Hepatocyte (in vitro differentiated cells): ENCODE data around the gene EREG. TPM values are rescaled to one million over a fixed set of nuclear protein-coding genes. Genes with fewer than 3 reads are reported as not detected.

Experiments used
- DNase-seq: peaks from one replicate; pipeline ENCODE4 v3.0.0-alpha.2; 2016; ENCODE audit warnings: low spot score
- H2AFZ ChIP-seq: fragments of 200-600 bp; sonication (generic); 2 replicates; pipeline ENCODE4 v1.6.0; 2016; ENCODE audit warnings: antibody characterized with exemption, mild to moderate bottlenecking
- H3K27ac ChIP-seq: fragments of 200-600 bp; sonication (generic); 2 replicates; pipeline ENCODE4 v1.5.1; 2016; ENCODE audit warnings: mild to moderate bottlenecking
- H3K27me3 ChIP-seq: fragments of 200-600 bp; sonication (generic); 2 replicates; pipeline ENCODE4 v1.6.1; 2016
- H3K36me3 ChIP-seq: fragments of 200-600 bp; sonication (generic); replicated peaks from 2 replicates; pipeline ENCODE4 v1.5.1; 2016; ENCODE audit warnings: low read depth; ENCODE audit not compliant: insufficient read depth
- H3K4me1 ChIP-seq: fragments of 200-600 bp; sonication (generic); 2 replicates; pipeline ENCODE4 v1.5.1; 2016; ENCODE audit warnings: mild to moderate bottlenecking, moderate library complexity; ENCODE audit not compliant: insufficient read depth
- H3K4me2 ChIP-seq: fragments of 200-600 bp; sonication (generic); 2 replicates; pipeline ENCODE4 v1.6.0; 2016
- H3K4me3 ChIP-seq: fragments of 200-600 bp; sonication (generic); 2 replicates; pipeline ENCODE4 v1.5.1; 2016; ENCODE audit warnings: mild to moderate bottlenecking
- H3K79me2 ChIP-seq: fragments of 200-600 bp; sonication (generic); 2 replicates; pipeline ENCODE4 v1.6.0; 2017; ENCODE audit warnings: mild to moderate bottlenecking
- H3K9me2 ChIP-seq: fragments of 200-600 bp; sonication (generic); replicated peaks from 2 replicates; pipeline ENCODE4 v1.6.0; 2017; ENCODE audit warnings: mild to moderate bottlenecking; ENCODE audit not compliant: insufficient read depth
- H3K9me3 ChIP-seq: fragments of 200-600 bp; sonication (generic); 2 replicates; pipeline ENCODE4 v1.5.1; 2016; ENCODE audit warnings: low read depth, mild to moderate bottlenecking
- H4K20me1 ChIP-seq: fragments of 200-600 bp; sonication (generic); 2 replicates; pipeline ENCODE4 v1.6.0; 2016; ENCODE audit warnings: mild to moderate bottlenecking; ENCODE audit not compliant: insufficient read depth, poor library complexity, severe bottlenecking
- CTCF ChIP-seq: fragments of 200-600 bp; sonication (generic); IDR thresholded peaks from 2 replicates; pipeline ENCODE4 v1.5.1; 2016; ENCODE audit warnings: antibody characterized with exemption, mild to moderate bottlenecking; ENCODE audit not compliant: poor library complexity
- EZH2 ChIP-seq: fragments of 200-600 bp; sonication (generic); IDR thresholded peaks from 2 replicates; pipeline ENCODE4 v1.6.1; 2016; ENCODE audit warnings: antibody characterized with exemption, mild to moderate bottlenecking, borderline replicate concordance
- EZH2phosphoT487 ChIP-seq: fragments of 200-600 bp; sonication (generic); IDR thresholded peaks from one replicate; pipeline ENCODE4 v1.6.1; 2018; ENCODE audit warnings: antibody characterized with exemption, mild to moderate bottlenecking, low read depth, moderate library complexity; ENCODE audit not compliant: unreplicated experiment, severe bottlenecking
- WGBS: methylation state at CpG from one replicate; pipeline ENCODE4 v1.1.6; 2016; ENCODE audit warnings: low lambda C conversion rate; ENCODE audit errors: missing lambda C conversion rate; 5-methylcytosine and 5-hydroxymethylcytosine counted together
- polyA plus RNA-seq: library from polyadenylated mRNA; unstranded; fragments of >200 nt; fragmentation: Nextera tagmentation; extraction: Ambion mirVana; gene quantifications from 2 replicates; pipeline ENCODE4 v1.2.1, GENCODE V29; 2016
- total RNA-seq: library from RNA; depleted of rRNA; stranded (reverse); fragments of >200 nt; gene quantifications from 2 replicates; pipeline ENCODE4 v1.2.3, GENCODE V29; 2014

EREG gene
- total and polyA plus RNA-seq, 2 experiments from 2014 or later = 4.5 to 18.9 TPM

DNA sequence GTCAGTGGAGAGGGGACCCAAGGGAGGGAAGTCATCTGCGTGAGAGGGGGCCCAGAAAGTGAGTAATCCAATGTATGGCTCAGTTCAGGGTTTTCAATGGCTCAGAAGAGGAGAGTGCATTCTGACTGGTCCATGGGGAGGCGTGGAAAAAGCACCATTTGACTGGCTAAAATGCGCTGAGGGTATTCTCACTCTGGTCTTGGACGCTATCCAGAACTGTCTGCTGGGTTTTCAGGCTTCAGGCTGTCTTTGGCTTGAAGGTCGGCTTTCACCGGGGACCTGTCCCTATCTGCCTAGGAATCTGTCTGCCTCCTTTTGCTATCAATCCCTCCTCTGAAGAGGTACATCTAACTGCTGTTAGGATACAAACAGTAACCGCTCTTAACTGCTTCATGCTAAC, 30.3 kb upstream of the EREG start:
- Histone ChIP-seq H3K4me1 (no peaks in the 10 kb centered on the region), H3K27me3 (no peaks in the 10 kb centered on the region), H3K9me3 (no peaks in the 10 kb centered on the region), H4K20me1 (no peaks in the 10 kb centered on the region), H3K36me3 (no peaks in the 10 kb centered on the region), H3K27ac (no peak overlapping the region), H3K4me3 (no peak overlapping the region), H2AFZ (no peak overlapping the region), H3K79me2 (no peaks in the 10 kb centered on the region), H3K9me2 (no peaks in the 10 kb centered on the region), H3K4me2 (no peak overlapping the region)
- no peak for DNase-seq
- 65% methylated on average over 7 of the region's 7 CpGs for WGBS
- TF ChIP-seq EZH2 (no peak), EZH2phosphoT487 (no peak), CTCF (no peak)

DNA sequence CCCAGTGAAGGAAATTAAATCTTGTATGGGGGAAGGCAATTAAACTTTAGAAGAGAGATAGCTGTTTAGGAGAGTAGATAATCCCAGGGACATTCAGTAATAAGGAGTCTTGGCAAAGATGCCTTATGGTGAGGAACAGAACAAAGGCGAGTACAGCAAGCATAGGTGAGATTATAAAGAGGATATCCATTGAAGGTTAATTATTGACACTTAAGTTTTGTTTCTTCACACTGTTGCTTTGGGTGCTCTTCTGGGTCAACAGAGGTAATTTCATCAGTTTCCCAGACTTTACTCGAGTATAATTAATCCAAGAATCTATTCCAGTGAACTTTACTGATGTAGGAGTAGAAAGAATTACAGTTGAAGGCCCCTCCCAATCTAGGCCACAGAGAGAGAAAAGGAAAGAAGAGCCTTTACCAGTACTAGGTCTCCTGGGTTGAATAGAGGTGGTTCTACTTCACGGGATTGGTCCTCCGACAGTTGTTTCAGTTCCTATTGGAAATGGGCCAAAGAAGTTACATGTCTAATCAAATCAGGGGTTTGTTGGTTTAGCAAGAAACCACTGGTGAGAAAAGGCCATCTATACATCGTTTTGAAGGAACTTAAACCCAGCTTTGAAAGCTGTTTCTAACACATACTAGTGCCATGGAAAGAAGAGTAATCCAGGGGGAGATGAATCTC, 29.5 kb upstream of the EREG start:
- Histone ChIP-seq H3K79me2 (no peaks in the 10 kb centered on the region), H3K4me1 (no peaks in the 10 kb centered on the region), H2AFZ (no peak overlapping the region), H4K20me1 (no peaks in the 10 kb centered on the region), H3K9me3 (no peaks in the 10 kb centered on the region), H3K36me3 (no peaks in the 10 kb centered on the region), H3K9me2 (no peaks in the 10 kb centered on the region), H3K4me3 (no peak overlapping the region), H3K27ac (no peak overlapping the region), H3K4me2 (no peak overlapping the region), H3K27me3 (no peaks in the 10 kb centered on the region)
- TF ChIP-seq CTCF = no peak
- TF ChIP-seq EZH2 = no peak
- TF ChIP-seq EZH2phosphoT487 = no peak
- WGBS = 75% methylated on average over 5 of the region's 5 CpGs
- DNase-seq = no peak

DNA sequence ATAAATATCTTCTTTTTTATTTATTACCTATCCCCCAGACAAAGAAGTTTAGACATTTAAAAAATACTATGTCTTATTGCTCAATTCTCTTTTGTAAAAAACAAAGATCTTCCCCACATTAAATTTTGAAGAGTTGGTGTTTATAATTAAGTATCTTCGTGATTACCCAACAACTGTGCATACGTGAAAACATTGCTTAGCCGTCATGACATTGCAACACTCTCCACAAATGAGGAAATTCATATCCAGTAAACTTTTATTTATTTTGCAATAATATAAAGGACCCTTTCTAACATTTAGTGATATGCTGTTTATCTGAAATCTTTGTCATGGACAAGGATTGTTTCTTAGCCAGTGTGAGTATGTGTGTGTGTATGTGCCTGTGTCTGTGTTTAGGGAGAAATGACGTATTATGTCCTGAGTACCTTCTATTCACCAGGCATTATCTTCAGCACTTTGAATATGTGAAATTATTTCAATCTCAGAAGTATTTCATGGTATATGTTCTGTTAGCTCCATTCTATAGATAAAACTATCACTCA, 26.1 kb upstream of the EREG start:
- TF ChIP-seq EZH2 = no peak
- TF ChIP-seq EZH2phosphoT487 = no peak
- no peak for TF ChIP-seq CTCF
- Histone ChIP-seq H3K9me2 (no peaks in the 10 kb centered on the region), H4K20me1 (no peaks in the 10 kb centered on the region), H3K27ac (no peak overlapping the region), H3K4me1 (no peaks in the 10 kb centered on the region), H3K4me3 (no peak overlapping the region), H3K4me2 (no peak overlapping the region), H3K79me2 (no peaks in the 10 kb centered on the region), H3K9me3 (no peaks in the 10 kb centered on the region), H3K36me3 (no peaks in the 10 kb centered on the region), H2AFZ (no peak overlapping the region), H3K27me3 (no peaks in the 10 kb centered on the region)
- no peak for DNase-seq
- WGBS = 87% methylated on average over 4 of the region's 4 CpGs
